Fibroblast of villous mesenchyme (primary cell): Measurements from ENCODE around the gene ABCA10. TPM values are rescaled to one million over a fixed set of nuclear protein-coding genes. Genes with fewer than 3 reads are reported as not detected.
"Not testable (repeated sequence)": the region's sequence is repeated elsewhere in the genome, so short reads cannot be mapped to it uniquely, and the experiment has no call there.

Source experiments
- DNase-seq: peaks from one replicate; pipeline ENCODE4 v3.0.0-alpha.2; 2010; ENCODE audit warnings: low read depth
- H3K4me3 ChIP-seq: 2 replicates; pipeline ENCODE4 v1.5.1; 2011; ENCODE audit warnings: low read depth, mild to moderate bottlenecking, low read length
- CTCF ChIP-seq: IDR thresholded peaks from 2 replicates; pipeline ENCODE4 v1.5.1; 2012; ENCODE audit warnings: low read depth, mild to moderate bottlenecking, low read length; ENCODE audit not compliant: insufficient read depth
- total RNA-seq: library from RNA; depleted of rRNA; stranded (reverse); fragments of >200 nt; gene quantifications from 2 replicates; pipeline ENCODE4 v1.2.3, GENCODE V29; 2012

ABCA10 gene
- total RNA-seq, 1 donor, result 0.43 TPM

GRCh38 chr17:69170377-69170776, 58.2 kb downstream of the ABCA10 start:
- TF ChIP-seq CTCF, result no peak
- H3K4me3 ChIP-seq, result no peak overlapping the region
- DNase-seq, result peak; percentile 14

GRCh38 chr17:69168642-69169041, 60.0 kb downstream of the ABCA10 start:
- not testable (repeated sequence) for H3K4me3 ChIP-seq, DNase-seq

- no peak for DNase-seq
- no peak overlapping the region for H3K4me3 ChIP-seq
- TF ChIP-seq CTCF, result no peak
Observed at GRCh38 chr17:69166957-69167356, 61.7 kb downstream of the ABCA10 start.

GRCh38 chr17:69164206-69164605, 64.4 kb downstream of the ABCA10 start:
- H3K4me3 ChIP-seq, result no peak overlapping the region
- no peak for DNase-seq
- TF ChIP-seq CTCF, result no peak

GRCh38 chr17:69159418-69159817, 69.2 kb downstream of the ABCA10 start:
- TF ChIP-seq CTCF, result no peak
- no peak for DNase-seq
- H3K4me3 ChIP-seq, result no peak overlapping the region

- H3K4me3 ChIP-seq, result no peak overlapping the region
- DNase-seq, result no peak
- no peak for TF ChIP-seq CTCF
Observed at GRCh38 chr17:69154267-69154666, 74.4 kb downstream of the ABCA10 start.

- H3K4me3 ChIP-seq, result no peak overlapping the region
- DNase-seq, result peak; percentile 20
- TF ChIP-seq CTCF, result no peak
Observed at GRCh38 chr17:69150333-69150732, 78.3 kb downstream of the ABCA10 start.
